GM23248 (cell line): ENCODE data around the gene NHS. TPM values are rescaled to one million over a fixed set of nuclear protein-coding genes. Genes with fewer than 3 reads are reported as not detected.
A peak's percentile ranks its signal among the peaks of the same experiment; 100 is the strongest.

Source experiments
- DNase-seq: peaks from one replicate; pipeline ENCODE4 v3.0.0-alpha.2; 2015
- H2AFZ ChIP-seq: fragments of 200-600 bp; sonication (generic); 2 replicates; pipeline ENCODE4 v1.6.1; 2016; ENCODE audit warnings: antibody characterized with exemption
- H3F3A ChIP-seq: fragments of 200-600 bp; sonication (generic); 2 replicates; pipeline ENCODE4 v1.6.1; 2016; ENCODE audit warnings: mild to moderate bottlenecking, antibody characterized with exemption, mixed run types; ENCODE audit not compliant: insufficient read depth
- H3K27ac ChIP-seq: fragments of 200-600 bp; sonication (generic); 2 replicates; pipeline ENCODE4 v1.5.1; 2016; ENCODE audit warnings: mild to moderate bottlenecking
- H3K27me3 ChIP-seq: fragments of 200-600 bp; sonication (generic); replicated peaks from 2 replicates; pipeline ENCODE4 v1.6.1; 2016; ENCODE audit warnings: mild to moderate bottlenecking; ENCODE audit not compliant: insufficient read depth
- H3K36me3 ChIP-seq: fragments of 200-600 bp; sonication (generic); 2 replicates; pipeline ENCODE4 v1.6.1; 2016; ENCODE audit warnings: low read depth, mild to moderate bottlenecking
- H3K4me1 ChIP-seq: fragments of 200-600 bp; sonication (generic); 2 replicates; pipeline ENCODE4 v1.6.1; 2016; ENCODE audit warnings: mild to moderate bottlenecking; ENCODE audit not compliant: insufficient read depth
- H3K4me2 ChIP-seq: fragments of 200-600 bp; sonication (generic); one replicate; pipeline ENCODE4 v1.6.1; 2016; ENCODE audit warnings: mild to moderate bottlenecking; ENCODE audit not compliant: unreplicated experiment
- H3K4me3 ChIP-seq: fragments of 200-600 bp; sonication (generic); 2 replicates; pipeline ENCODE4 v1.5.1; 2016; ENCODE audit warnings: mild to moderate bottlenecking
- H3K79me2 ChIP-seq: fragments of 200-600 bp; sonication (generic); 2 replicates; pipeline ENCODE4 v1.6.1; 2016; ENCODE audit warnings: mild to moderate bottlenecking; ENCODE audit not compliant: insufficient read depth
- H3K9ac ChIP-seq: fragments of 200-600 bp; sonication (generic); 2 replicates; pipeline ENCODE4 v1.6.1; 2016; ENCODE audit warnings: mild to moderate bottlenecking
- H3K9me2 ChIP-seq: fragments of 200-600 bp; sonication (generic); 2 replicates; pipeline ENCODE4 v1.6.1; 2016; ENCODE audit warnings: mixed run types, mild to moderate bottlenecking, moderate library complexity; ENCODE audit not compliant: insufficient read depth
- H3K9me3 ChIP-seq: fragments of 200-600 bp; sonication (generic); one replicate; pipeline ENCODE4 v1.6.1; 2017; ENCODE audit warnings: low read depth
- H4K20me1 ChIP-seq: fragments of 200-600 bp; sonication (generic); 2 replicates; pipeline ENCODE4 v1.6.0; 2016; ENCODE audit not compliant: insufficient read depth
- EZH2 ChIP-seq: fragments of 200-600 bp; sonication (generic); IDR thresholded peaks from 2 replicates; pipeline ENCODE4 v1.6.1; 2018; ENCODE audit warnings: antibody characterized with exemption, mild to moderate bottlenecking; ENCODE audit not compliant: insufficient read depth, poor library complexity, severe bottlenecking
- EZH2phosphoT487 ChIP-seq: fragments of 200-600 bp; sonication (generic); IDR thresholded peaks from 2 replicates; pipeline ENCODE4 v1.6.1; 2018; ENCODE audit warnings: antibody characterized with exemption, moderate library complexity, mild to moderate bottlenecking, low read depth; ENCODE audit not compliant: insufficient read depth
- WGBS, 2 experiments: methylation state at CpG; one replicate each; pipeline ENCODE4 v1.1.6; 2015 to 2017; ENCODE audit warnings: low lambda C conversion rate in 2 of 2, low coverage in 1 of 2; ENCODE audit errors: missing lambda C conversion rate in 2 of 2; 5-methylcytosine and 5-hydroxymethylcytosine counted together
- in situ Hi-C: fragments of 300-500 bp; cut with MboI; formaldehyde crosslinking; loops from 2 replicates; pipeline ENCODE4 v1.15.0; 2020
- polyA plus RNA-seq: library from polyadenylated mRNA; unstranded; fragments of >200 nt; fragmentation: Nextera tagmentation; extraction: Ambion mirVana; gene quantifications from 2 replicates; pipeline ENCODE4 v1.2.1, GENCODE V29; 2016
- total RNA-seq: library from RNA; depleted of rRNA; stranded (reverse); fragments of >200 nt; shearing (Covaris generic); gene quantifications from 2 replicates; pipeline ENCODE4 v1.2.3, GENCODE V29; 2014

NHS gene
- total and polyA plus RNA-seq, 2 experiments from 2014 or later = 1.0 to 5.6 TPM

GRCh38 chrX:17473021-17473420, 98.0 kb downstream of the NHS start:
- H3K27me3 ChIP-seq = no peaks in the 10 kb centered on the region
- H2AFZ ChIP-seq = no peak overlapping the region
- H3F3A ChIP-seq = peaks cover 13% of the 10 kb centered on the region
- H3K4me1 ChIP-seq = peaks cover 23% of the 10 kb centered on the region
- in situ Hi-C loops = no loop called here
- H4K20me1 ChIP-seq = no peaks in the 10 kb centered on the region
- no peak overlapping the region for H3K9ac ChIP-seq
- WGBS, 2 experiments = 75 to 81% methylated on average over 2 of the region's 2 CpGs
- no peak overlapping the region for H3K27ac ChIP-seq
- H3K79me2 ChIP-seq = no peaks in the 10 kb centered on the region; the same call in 1 of the 2 replicates
- H3K4me3 ChIP-seq = no peak overlapping the region
- TF ChIP-seq EZH2phosphoT487 = no peak
- TF ChIP-seq EZH2 = no peak
- no peak overlapping the region for H3K4me2 ChIP-seq
- H3K36me3 ChIP-seq = no peaks in the 10 kb centered on the region
- no peaks in the 10 kb centered on the region for H3K9me2 ChIP-seq
- DNase-seq = no peak
- no peaks in the 10 kb centered on the region for H3K9me3 ChIP-seq

GRCh38 chrX:17474892-17475291, 99.9 kb downstream of the NHS start:
- Histone ChIP-seq H3K36me3 (no peaks in the 10 kb centered on the region), H3K27me3 (no peaks in the 10 kb centered on the region), H3K4me2 (peak overlapping the region; percentile 69), H3K4me1 (peaks cover 23% of the 10 kb centered on the region), H3K9me3 (no peaks in the 10 kb centered on the region), H2AFZ (no peak overlapping the region), H3K9ac (0 out of 2 replicates have a peak overlapping the region, but pooled peaks have one; percentile 8), H4K20me1 (no peaks in the 10 kb centered on the region), H3K79me2 (no peaks in the 10 kb centered on the region; the same call in 1 of the 2 replicates), H3K9me2 (no peaks in the 10 kb centered on the region), H3K27ac (peak overlapping the region; percentile 60), H3F3A (peaks cover 13% of the 10 kb centered on the region), H3K4me3 (peak overlapping the region; percentile 19; the same call in 1 of the 2 replicates)
- no peak for TF ChIP-seq EZH2
- TF ChIP-seq EZH2phosphoT487 = no peak
- 0% methylated on average over 2 of the region's 2 CpGs for WGBS, 2 experiments
- peak; percentile 75 for DNase-seq
- in situ Hi-C loops = no loop called here

- H3K4me2 ChIP-seq = peak overlapping the region; percentile 69
- H3K79me2 ChIP-seq = no peaks in the 10 kb centered on the region; the same call in 1 of the 2 replicates
- H3K27ac ChIP-seq = peak overlapping the region; percentile 60
- no peaks in the 10 kb centered on the region for H3K9me2 ChIP-seq
- H3K27me3 ChIP-seq = no peaks in the 10 kb centered on the region
- in situ Hi-C loops = no loop called here
- H3K4me3 ChIP-seq = peak overlapping the region; percentile 19; the same call in 1 of the 2 replicates
- peaks cover 23% of the 10 kb centered on the region for H3K4me1 ChIP-seq
- H4K20me1 ChIP-seq = no peaks in the 10 kb centered on the region
- peak; percentile 55 for DNase-seq
- H2AFZ ChIP-seq = no peak overlapping the region
- H3K9me3 ChIP-seq = no peaks in the 10 kb centered on the region
- TF ChIP-seq EZH2phosphoT487 (no peak), EZH2 (no peak)
- no peaks in the 10 kb centered on the region for H3K36me3 ChIP-seq
- H3F3A ChIP-seq = peaks cover 13% of the 10 kb centered on the region
- 0 out of 2 replicates have a peak overlapping the region, but pooled peaks have one; percentile 8 for H3K9ac ChIP-seq
- WGBS, 2 experiments = 13 to 18% methylated on average over 6 of the region's 6 CpGs
Observed at GRCh38 chrX:17475449-17476217, 100.6 kb downstream of the NHS start.

GRCh38 chrX:17476411-17476810, 101.4 kb downstream of the NHS start:
- Histone ChIP-seq H3K36me3 (no peaks in the 10 kb centered on the region), H3F3A (peaks cover 13% of the 10 kb centered on the region), H3K79me2 (no peaks in the 10 kb centered on the region; the same call in 1 of the 2 replicates), H3K4me2 (peak overlapping the region; percentile 69), H3K9ac (no peak overlapping the region), H3K9me2 (no peaks in the 10 kb centered on the region), H3K27me3 (no peaks in the 10 kb centered on the region), H3K9me3 (no peaks in the 10 kb centered on the region), H4K20me1 (no peaks in the 10 kb centered on the region), H3K4me3 (no peak overlapping the region), H2AFZ (no peak overlapping the region), H3K27ac (no peak overlapping the region), H3K4me1 (peaks cover 23% of the 10 kb centered on the region)
- TF ChIP-seq EZH2phosphoT487 (no peak), EZH2 (no peak)
- no peak for DNase-seq
- in situ Hi-C loops = no loop called here
- 20 to 21% methylated on average over 2 of the region's 2 CpGs for WGBS, 2 experiments
